Type B pancreatic cell (in vitro differentiated cells): ENCODE data around the gene VPS13D. TPM values are rescaled to one million over a fixed set of nuclear protein-coding genes. Genes with fewer than 3 reads are reported as not detected.

Source experiments
- DNase-seq: peaks from one replicate; pipeline ENCODE4 v3.0.0; 2021; ENCODE audit warnings: mixed read lengths; ENCODE audit not compliant: unreplicated experiment; ENCODE audit errors: extremely low spot score
- H3K27ac Mint-ChIP-seq: 2 replicates; pipeline ENCODE4 v1.8.0; 2021; ENCODE audit warnings: mild to moderate bottlenecking, mixed read lengths
- H3K27me3 Mint-ChIP-seq: 2 replicates; pipeline ENCODE4 v1.8.0; 2021; ENCODE audit warnings: mixed read lengths
- H3K36me3 Mint-ChIP-seq: 2 replicates; pipeline ENCODE4 v1.8.0; 2021; ENCODE audit warnings: mixed read lengths
- H3K4me1 Mint-ChIP-seq: one replicate; pipeline ENCODE4 v1.8.0; 2021; ENCODE audit warnings: mixed read lengths; ENCODE audit not compliant: unreplicated experiment
- H3K4me3 Mint-ChIP-seq: 2 replicates; pipeline ENCODE4 v1.8.0; 2021; ENCODE audit warnings: mild to moderate bottlenecking, mixed read lengths
- H3K9me3 Mint-ChIP-seq: 2 replicates; pipeline ENCODE4 v1.8.0; 2021; ENCODE audit warnings: mixed read lengths
- total RNA-seq: library from RNA; stranded (reverse); gene quantifications from 2 replicates; pipeline ENCODE4 v1.2.1, GENCODE V29; 2021; ENCODE audit warnings: low replicate concordance
- TF ChIP-seq, protein P1 (sequence below): fragments of 200-600 bp; sonication (generic); conservative IDR thresholded peaks from 2 replicates; pipeline ENCODE4 v1.5.0; 2021; ENCODE audit warnings: antibody characterized with exemption, mild to moderate bottlenecking

The VPS13D gene
- total RNA-seq, 1 donor from 2014 or later, result 43.4 TPM

DNA sequence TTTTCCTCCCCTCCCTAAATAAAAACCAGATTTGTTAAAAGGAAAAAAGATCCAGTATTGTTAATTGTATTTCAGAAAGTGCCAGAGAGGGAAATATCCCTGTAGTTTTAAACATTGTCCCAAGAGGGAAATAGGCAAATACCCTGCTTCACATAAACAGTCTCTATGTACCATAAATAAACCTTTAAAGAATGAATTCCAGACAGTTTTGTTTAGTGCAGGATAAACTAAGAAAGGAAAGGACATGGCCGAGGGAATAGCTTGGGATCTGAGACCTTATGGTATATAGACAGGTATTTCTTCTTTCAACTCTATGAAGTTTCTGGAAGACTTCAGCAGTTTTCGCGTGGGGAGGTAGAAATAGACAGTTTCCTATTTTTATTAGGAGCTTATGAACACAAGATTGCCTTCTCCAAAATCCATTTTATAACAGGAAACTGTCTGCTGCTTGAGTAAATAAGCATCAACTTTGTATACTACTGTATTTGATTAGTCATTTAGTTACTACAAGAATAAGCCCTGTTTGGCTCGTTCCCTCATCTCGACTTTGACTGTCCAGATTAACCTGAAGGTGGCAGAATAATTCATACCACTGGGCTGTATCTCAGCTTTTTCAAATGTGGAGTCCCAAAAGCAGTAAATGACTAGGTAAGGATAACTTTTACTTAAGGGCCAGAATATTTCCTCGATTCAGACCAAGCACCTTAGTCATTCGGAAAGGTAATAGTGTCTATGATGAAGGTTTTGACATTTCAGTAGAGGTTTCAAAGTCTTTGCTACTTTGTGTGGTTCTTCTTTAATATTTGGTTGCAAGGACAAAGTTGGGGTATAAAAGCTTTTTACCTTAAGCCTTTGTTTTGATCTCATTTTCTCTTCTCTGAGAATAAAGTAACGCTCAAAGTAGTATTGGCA is 177.5 kb downstream of the VPS13D start:
- Mint-ChIP-seq H3K4me3 (peak overlapping the region; percentile 3), H3K36me3 (peaks cover 48% of the 10 kb centered on the region), H3K9me3 (peaks cover 14% of the 10 kb centered on the region), H3K27me3 (no peaks in the 10 kb centered on the region), H3K27ac (no peak overlapping the region), H3K4me1 (peaks cover 54% of the 10 kb centered on the region)
- TF ChIP-seq, protein P1, sequence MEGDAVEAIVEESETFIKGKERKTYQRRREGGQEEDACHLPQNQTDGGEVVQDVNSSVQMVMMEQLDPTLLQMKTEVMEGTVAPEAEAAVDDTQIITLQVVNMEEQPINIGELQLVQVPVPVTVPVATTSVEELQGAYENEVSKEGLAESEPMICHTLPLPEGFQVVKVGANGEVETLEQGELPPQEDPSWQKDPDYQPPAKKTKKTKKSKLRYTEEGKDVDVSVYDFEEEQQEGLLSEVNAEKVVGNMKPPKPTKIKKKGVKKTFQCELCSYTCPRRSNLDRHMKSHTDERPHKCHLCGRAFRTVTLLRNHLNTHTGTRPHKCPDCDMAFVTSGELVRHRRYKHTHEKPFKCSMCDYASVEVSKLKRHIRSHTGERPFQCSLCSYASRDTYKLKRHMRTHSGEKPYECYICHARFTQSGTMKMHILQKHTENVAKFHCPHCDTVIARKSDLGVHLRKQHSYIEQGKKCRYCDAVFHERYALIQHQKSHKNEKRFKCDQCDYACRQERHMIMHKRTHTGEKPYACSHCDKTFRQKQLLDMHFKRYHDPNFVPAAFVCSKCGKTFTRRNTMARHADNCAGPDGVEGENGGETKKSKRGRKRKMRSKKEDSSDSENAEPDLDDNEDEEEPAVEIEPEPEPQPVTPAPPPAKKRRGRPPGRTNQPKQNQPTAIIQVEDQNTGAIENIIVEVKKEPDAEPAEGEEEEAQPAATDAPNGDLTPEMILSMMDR, result peak; percentile 30
- no peak for DNase-seq

- no peak for DNase-seq
- Mint-ChIP-seq H3K27me3 (no peaks in the 10 kb centered on the region), H3K36me3 (peaks cover 55% of the 10 kb centered on the region), H3K9me3 (peaks cover 14% of the 10 kb centered on the region), H3K27ac (no peak overlapping the region), H3K4me1 (peaks cover 50% of the 10 kb centered on the region), H3K4me3 (no peak overlapping the region)
- TF ChIP-seq, protein P1, result no peak
Observed at GRCh38 chr1:12407962-12408454, 178.2 kb downstream of the VPS13D start.

- H3K4me1 Mint-ChIP-seq, result peaks cover 45% of the 10 kb centered on the region
- DNase-seq, result no peak
- TF ChIP-seq, protein P1, result no peak
- H3K9me3 Mint-ChIP-seq, result peaks cover 16% of the 10 kb centered on the region
- peaks cover 52% of the 10 kb centered on the region for H3K36me3 Mint-ChIP-seq
- H3K4me3 Mint-ChIP-seq, result peak overlapping the region; percentile 30
- no peak overlapping the region for H3K27ac Mint-ChIP-seq
- H3K27me3 Mint-ChIP-seq, result no peaks in the 10 kb centered on the region
Observed at GRCh38 chr1:12408662-12409061, 178.8 kb downstream of the VPS13D start.

DNA sequence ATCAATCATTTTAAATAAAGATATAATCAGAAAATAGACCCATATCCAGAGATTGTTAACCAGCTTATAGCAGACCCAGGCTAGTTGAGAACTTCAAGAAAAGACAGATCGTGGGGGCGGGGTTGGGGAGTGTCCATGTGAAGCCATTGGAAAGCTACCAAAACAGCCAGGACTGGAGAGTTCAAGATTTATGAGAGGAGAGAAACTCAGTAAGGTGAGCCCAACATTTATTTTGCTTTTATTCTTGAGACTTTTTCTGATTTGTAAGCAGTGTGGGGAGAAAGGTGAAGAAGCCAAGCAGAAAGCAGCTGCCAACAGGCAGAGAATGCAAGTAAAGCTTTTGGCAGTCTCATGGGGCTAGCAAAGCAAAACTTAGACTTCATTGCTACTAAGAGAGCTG is 179.9 kb downstream of the VPS13D start:
- peaks cover 49% of the 10 kb centered on the region for H3K4me1 Mint-ChIP-seq
- no peaks in the 10 kb centered on the region for H3K27me3 Mint-ChIP-seq
- H3K36me3 Mint-ChIP-seq, result peaks cover 53% of the 10 kb centered on the region
- DNase-seq, result no peak
- H3K4me3 Mint-ChIP-seq, result peak overlapping the region; percentile 12
- peaks cover 18% of the 10 kb centered on the region for H3K9me3 Mint-ChIP-seq
- TF ChIP-seq, protein P1, result no peak
- H3K27ac Mint-ChIP-seq, result peak overlapping the region; percentile 58

DNA sequence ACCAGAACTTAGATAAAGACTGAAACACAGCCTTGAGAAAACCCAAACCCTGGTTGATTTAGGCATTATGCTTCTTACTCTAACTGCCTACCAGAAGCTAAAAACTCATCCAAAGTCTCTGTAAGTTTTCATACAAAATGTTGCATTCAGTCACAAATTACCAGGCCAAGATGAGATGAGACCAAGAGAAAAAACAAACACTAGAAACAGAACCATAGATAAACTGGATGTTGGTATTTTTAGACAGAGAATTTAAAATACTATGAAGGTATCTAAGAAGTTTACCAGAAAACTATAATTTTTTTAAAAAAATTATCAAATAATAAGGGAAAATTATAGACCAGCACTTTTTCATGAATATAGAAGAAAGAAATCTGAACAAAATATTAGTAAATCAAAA is 180.5 kb downstream of the VPS13D start:
- peak overlapping the region; percentile 58 for H3K27ac Mint-ChIP-seq
- TF ChIP-seq, protein P1, result no peak
- H3K27me3 Mint-ChIP-seq, result no peaks in the 10 kb centered on the region
- DNase-seq, result no peak
- H3K36me3 Mint-ChIP-seq, result peaks cover 56% of the 10 kb centered on the region
- peaks cover 48% of the 10 kb centered on the region for H3K4me1 Mint-ChIP-seq
- H3K9me3 Mint-ChIP-seq, result peaks cover 18% of the 10 kb centered on the region
- no peak overlapping the region for H3K4me3 Mint-ChIP-seq
